ENCODE measurements around the gene GALNT14. TPM values are rescaled to one million over a fixed set of nuclear protein-coding genes. Genes with fewer than 3 reads are reported as not detected.

Gene GALNT14
- total and polyA plus RNA-seq, 10 of the 15 experiments (the other 5 are each of a cell fraction or from before 2014, with no cell fraction given): 3.7 to 17.8 (median 6.0) TPM

GRCh38 chr2:31018280-31018679 lies 120.0 kb downstream of the GALNT14 start:
- ATAC-seq (no peak; the same call in 2 of the 3 replicates), DNase-seq (ENCODE audit: low read depth, low spot score) (no peak), FAIRE-seq (no peak)
- Histone ChIP-seq H3K36me3 (ENCODE audit: control insufficient read depth in 2 of 2, insufficient read depth in 2 of 2, low read length in 1 of 2) (no peaks in the 10 kb centered on the region), H2AFZ (ENCODE audit: control insufficient read depth, low read depth, low read length) (no peak overlapping the region), H3K27ac (ENCODE audit: control insufficient read depth, insufficient read depth) (no peak overlapping the region), H3K4me2 (ENCODE audit: control insufficient read depth, insufficient read depth) (no peak overlapping the region), H3K79me2 (ENCODE audit: control insufficient read depth, insufficient read depth, low read length) (no peaks in the 10 kb centered on the region), H3K4me1 (ENCODE audit: control insufficient read depth, insufficient read depth, low read length) (no peaks in the 10 kb centered on the region), H3K4me3 (no peak overlapping the region), H3K9ac (ENCODE audit: control insufficient read depth, insufficient read depth, low read length) (no peak overlapping the region), H4K20me1 (ENCODE audit: control insufficient read depth, insufficient read depth) (no peaks in the 10 kb centered on the region), H3K27me3 (replicated peaks in 1 of 2; ENCODE audit: control insufficient read depth in 2 of 2, insufficient read depth in 2 of 2, low read length in 1 of 2) (no peaks in the 10 kb centered on the region), H3K9me3 (replicated peaks; ENCODE audit: control insufficient read depth, insufficient read depth, low read length) (no peaks in the 10 kb centered on the region)
- POLR2A ChIA-PET: no interaction called here
- intact Hi-C loops (cut with micrococcal nuclease; ENCODE audit: unreplicated experiment): no loop called here
- 11% methylated on average over 6 of the region's 6 CpGs for WGBS (ENCODE audit: insufficient coverage, insufficient replicate concordance, low lambda C conversion rate, missing lambda C conversion rate)
- no TSS peak for BruUV-seq (replicated peaks)
- SMC1A ChIA-PET (ENCODE audit: uncharacterized antibody, unreplicated experiment): no interaction called here
- RAD21 ChIA-PET (ENCODE audit: unreplicated experiment): no interaction called here
- in situ Hi-C loops (cut with MboI): no loop called here
- CTCF ChIA-PET: no interaction called here
- TF ChIP-seq IRF3 (IDR thresholded peaks at IDR 0.05): no peak
- TF ChIP-seq BHLHE40 (IDR thresholded peaks at IDR 0.05; ENCODE audit: borderline replicate concordance in 1 of 2, low read depth in 2 of 2, low read length in 1 of 2): no peak
- TF ChIP-seq SREBF2 (IDR thresholded peaks at IDR 0.05; ENCODE audit: low read length): no peak
- no peak for TF ChIP-seq E4F1 (IDR thresholded peaks at IDR 0.05; ENCODE audit: borderline replicate concordance, partially characterized antibody)
- no peak for TF ChIP-seq PAX8 (IDR thresholded peaks at IDR 0.05)
- no peak for TF ChIP-seq ZBTB40 (IDR thresholded peaks at IDR 0.05; ENCODE audit: borderline replicate concordance)
- TF ChIP-seq CREB1 (IDR thresholded peaks at IDR 0.05; ENCODE audit: low read depth): no peak
- TF ChIP-seq ZBED1 (IDR thresholded peaks at IDR 0.05; ENCODE audit: borderline replicate concordance): no peak
- no peak for TF ChIP-seq ATF2 (IDR thresholded peaks at IDR 0.05; ENCODE audit: low read length)
- TF ChIP-seq TARDBP (IDR thresholded peaks at IDR 0.05; ENCODE audit: borderline replicate concordance): no peak
- TF ChIP-seq TCF12 (IDR thresholded peaks at IDR 0.05; ENCODE audit: low read depth, low read length): no peak
- TF ChIP-seq SMC3 (IDR thresholded peaks at IDR 0.05; ENCODE audit: borderline replicate concordance, low read length): no peak
- no peak for TF ChIP-seq ATF3 (IDR thresholded peaks at IDR 0.05; ENCODE audit: borderline replicate concordance, extremely low read depth, low read depth, low read length)
